Measurements from ENCODE around the gene PRRT1B.

Gene PRRT1B

DNA sequence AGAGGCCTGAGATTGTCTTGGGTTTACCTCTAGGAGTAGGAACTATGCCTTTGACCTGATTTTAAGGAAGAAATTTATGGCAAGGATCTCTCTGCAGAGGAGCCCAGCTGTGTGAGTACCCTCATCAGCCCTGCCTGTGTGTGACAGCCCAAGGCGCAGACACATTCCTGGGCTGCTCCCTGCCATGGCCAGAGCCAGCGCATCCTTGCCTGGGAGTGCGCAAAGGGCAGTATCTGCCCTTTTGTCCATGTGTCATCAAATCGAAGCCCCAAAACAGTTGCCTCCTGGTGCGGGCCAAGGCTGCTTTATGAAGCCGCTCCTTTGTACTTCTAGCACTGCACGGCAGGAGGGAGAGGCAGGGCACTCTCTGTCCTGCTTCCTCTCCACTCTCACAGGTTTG is 51.9 kb downstream of the PRRT1B start:
- DNase-seq = no peak
- no peak for TF ChIP-seq GATA1 (IDR thresholded peaks at IDR 0.05; ENCODE audit: low read depth, low read length)
- no peak for TF ChIP-seq POLR2A (IDR thresholded peaks at IDR 0.05; ENCODE audit: low read length)

DNA sequence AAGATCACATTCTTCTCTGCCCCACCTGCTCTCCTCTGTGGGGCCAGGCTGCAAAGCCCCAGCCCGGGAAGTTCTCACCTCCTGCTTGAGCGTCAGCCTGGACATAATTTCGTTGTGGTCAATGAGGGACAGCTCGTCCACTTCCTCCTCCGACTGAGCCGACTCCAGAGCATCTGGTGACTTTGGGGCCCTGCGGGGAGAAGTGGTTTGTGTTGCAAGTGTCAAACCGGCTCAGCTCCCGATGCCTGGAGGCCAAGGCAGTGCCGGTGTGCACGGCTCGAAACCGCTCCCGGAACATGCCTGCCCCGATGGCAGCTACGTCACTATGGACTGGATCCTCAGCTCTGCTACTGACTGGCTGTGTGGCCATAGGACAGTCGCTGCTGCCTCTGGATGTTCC is 52.8 kb downstream of the PRRT1B start:
- DNase-seq = no peak
- TF ChIP-seq POLR2A (IDR thresholded peaks at IDR 0.05; ENCODE audit: low read length) (no peak), GATA1 (IDR thresholded peaks at IDR 0.05; ENCODE audit: low read depth, low read length) (no peak)

DNA sequence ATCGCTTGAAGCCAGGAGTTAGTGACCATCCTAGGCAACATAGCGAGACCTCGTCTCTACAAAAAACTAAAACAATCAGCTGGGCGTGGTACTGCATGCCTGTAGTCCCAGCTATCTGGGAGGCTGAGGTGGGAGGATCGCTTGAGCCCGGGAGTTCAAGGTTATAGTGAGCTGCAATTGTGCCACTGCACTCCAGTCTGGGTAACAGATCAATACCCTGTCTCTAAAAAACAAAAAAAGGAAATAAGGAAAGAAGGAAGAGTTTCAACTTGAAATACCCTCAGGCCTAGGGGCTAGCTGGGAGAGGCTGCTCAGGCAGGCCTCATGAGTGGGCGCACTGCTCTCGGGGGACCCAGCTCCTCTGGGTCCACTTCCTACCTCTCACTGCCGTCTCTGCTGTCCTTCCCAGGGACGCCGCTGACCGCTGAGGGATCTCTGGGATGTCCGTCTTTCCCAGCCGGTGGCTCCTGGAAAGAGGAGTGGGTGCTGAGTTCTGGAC is 56.4 kb downstream of the PRRT1B start:
- TF ChIP-seq GATA1 (IDR thresholded peaks at IDR 0.05; ENCODE audit: low read depth, low read length) (no peak), POLR2A (IDR thresholded peaks at IDR 0.05; ENCODE audit: low read length) (no peak)
- no peak for DNase-seq

DNA sequence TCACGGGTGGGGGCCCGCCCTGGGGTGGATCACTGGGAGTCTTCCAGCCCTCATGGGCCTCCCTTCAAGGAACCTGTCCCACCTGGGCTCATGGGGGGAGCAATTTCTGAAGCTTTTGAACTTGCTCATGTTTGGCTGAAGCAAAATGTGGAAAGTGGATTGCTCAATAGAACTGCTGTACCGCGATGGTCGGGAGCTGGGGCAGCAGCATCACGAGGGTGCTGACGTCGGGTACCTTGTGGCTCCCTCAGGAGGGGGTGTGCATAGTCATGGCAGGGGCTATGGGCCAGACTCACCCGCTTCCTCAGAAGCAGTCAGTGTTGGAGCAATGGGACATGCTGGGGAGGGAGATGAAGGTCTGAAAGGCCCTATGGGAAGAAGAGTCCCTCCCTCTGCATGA is 57.9 kb downstream of the PRRT1B start:
- no peak for DNase-seq
- TF ChIP-seq GATA1 (IDR thresholded peaks at IDR 0.05; ENCODE audit: low read depth, low read length) (no peak), POLR2A (IDR thresholded peaks at IDR 0.05; ENCODE audit: low read length) (no peak)

GRCh38 chr9:131603711-131604439 is 58.6 kb downstream of the PRRT1B start:
- TF ChIP-seq POLR2A (IDR thresholded peaks at IDR 0.05; ENCODE audit: low read length) (no peak), GATA1 (IDR thresholded peaks at IDR 0.05; ENCODE audit: low read depth, low read length) (no peak)
- no peak for DNase-seq

GRCh38 chr9:131605770-131606590 is 60.7 kb downstream of the PRRT1B start:
- no peak for DNase-seq
- TF ChIP-seq POLR2A (IDR thresholded peaks at IDR 0.05; ENCODE audit: low read length) (no peak), GATA1 (IDR thresholded peaks at IDR 0.05; ENCODE audit: low read depth, low read length) (no peak)

DNA sequence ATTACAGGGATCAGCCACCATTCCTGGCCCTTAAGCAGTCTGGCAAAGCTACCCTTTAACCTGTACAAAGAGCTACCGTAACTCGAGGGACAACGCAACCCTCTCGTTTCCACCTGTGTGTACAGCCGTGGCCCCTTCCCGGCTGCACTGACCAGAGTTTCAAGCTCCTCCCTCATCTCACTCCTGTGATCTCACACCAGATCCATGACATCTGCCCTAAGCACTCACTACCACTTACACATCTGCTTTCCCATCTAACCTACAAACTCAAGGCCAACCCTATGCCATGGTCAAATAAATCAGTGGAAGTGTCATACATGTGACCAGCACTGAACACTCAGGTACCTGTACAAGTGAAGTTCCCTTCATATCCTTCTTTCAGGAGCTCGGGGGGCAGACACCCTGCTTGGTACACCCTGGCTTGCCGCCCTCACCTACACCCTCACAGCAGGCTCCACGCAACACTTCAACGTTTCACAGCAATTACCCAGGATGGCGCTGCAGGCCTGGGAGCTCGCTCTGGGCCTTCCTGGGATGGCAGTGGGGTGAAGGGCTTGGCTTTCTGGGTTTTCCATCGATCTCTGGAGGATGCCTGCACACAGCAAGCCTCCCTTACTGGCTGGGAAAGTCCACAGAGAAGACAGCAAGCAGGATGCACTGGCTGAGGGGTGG is 61.7 kb downstream of the PRRT1B start:
- no peak for DNase-seq
- no peak for TF ChIP-seq GATA1 (IDR thresholded peaks at IDR 0.05; ENCODE audit: low read depth, low read length)
- TF ChIP-seq POLR2A (IDR thresholded peaks at IDR 0.05; ENCODE audit: low read length) = no peak

GRCh38 chr9:131607591-131607990 is 62.3 kb downstream of the PRRT1B start:
- no peak for TF ChIP-seq GATA1 (IDR thresholded peaks at IDR 0.05; ENCODE audit: low read depth, low read length)
- TF ChIP-seq POLR2A (IDR thresholded peaks at IDR 0.05; ENCODE audit: low read length) = no peak
- no peak for DNase-seq

GRCh38 chr9:131608493-131609037 is 63.2 kb downstream of the PRRT1B start:
- DNase-seq = no peak
- TF ChIP-seq GATA1 (IDR thresholded peaks at IDR 0.05; ENCODE audit: low read depth, low read length) = no peak
- no peak for TF ChIP-seq POLR2A (IDR thresholded peaks at IDR 0.05; ENCODE audit: low read length)

Measured in erythroblast (primary cell).